SK-MEL-5 (cell line): ENCODE data around the gene WDR1. TPM values are rescaled to one million over a fixed set of nuclear protein-coding genes. Genes with fewer than 3 reads are reported as not detected.

Source experiments
- DNase-seq: peaks from one replicate; pipeline ENCODE4 v3.0.0-alpha.2; 2016; ENCODE audit warnings: low read depth, low spot score
- in situ Hi-C: cut with HindIII; loops from 2 replicates; pipeline ENCODE4 v1.10.0; 2016; ENCODE audit warnings: low sequenced_read_pairs, high pct_unique_total_duplicates, low pct_unique_long_range_greater_than_20kb
- total RNA-seq: library from RNA; depleted of rRNA; stranded (reverse); fragments of >200 nt; shearing (Covaris generic); gene quantifications from 2 replicates; pipeline ENCODE4 v1.2.3, GENCODE V29; 2014

Gene WDR1
- total RNA-seq, 1 experiment from 2014 or later = 248 TPM

- DNase-seq = no peak
- in situ Hi-C loops = no loop called here
These were observed 44.1 kb downstream of the WDR1 start for GRCh38 chr4:10072420-10073017.

GRCh38 chr4:10069075-10069642 is 47.4 kb downstream of the WDR1 start:
- no peak for DNase-seq
- in situ Hi-C loops = no loop called here

GRCh38 chr4:10066670-10067651 is 49.6 kb downstream of the WDR1 start:
- DNase-seq = peak; percentile 47

GRCh38 chr4:10066206-10066605 is 50.4 kb downstream of the WDR1 start:
- no peak for DNase-seq
- in situ Hi-C loops = no loop called here

More at GRCh38 chr4:10066670-10067651, 49.6 kb downstream of the WDR1 start:
- in situ Hi-C loops = no loop called here

GRCh38 chr4:10063544-10064300 is 52.9 kb downstream of the WDR1 start:
- in situ Hi-C loops = no loop called here
- DNase-seq = peak; percentile 80

- no peak for DNase-seq
- in situ Hi-C loops = no loop called here
These were observed 54.8 kb downstream of the WDR1 start for GRCh38 chr4:10061650-10062415.

GRCh38 chr4:10058371-10058770 is 58.2 kb downstream of the WDR1 start:
- in situ Hi-C loops = no loop called here

GRCh38 chr4:10057023-10057395 is 59.6 kb downstream of the WDR1 start:
- DNase-seq = no peak
- in situ Hi-C loops = no loop called here

More at GRCh38 chr4:10058371-10058770, 58.2 kb downstream of the WDR1 start:
- DNase-seq = no peak

- in situ Hi-C loops = no loop called here
- DNase-seq = no peak
These were observed 60.1 kb downstream of the WDR1 start for GRCh38 chr4:10056334-10057022.

- no peak for DNase-seq
- in situ Hi-C loops = no loop called here
These were observed 60.7 kb downstream of the WDR1 start for GRCh38 chr4:10055871-10056270.

GRCh38 chr4:10054571-10055041 is 62.0 kb downstream of the WDR1 start:
- DNase-seq = peak; percentile 65
- in situ Hi-C loops = no loop called here

- in situ Hi-C loops = no loop called here
- DNase-seq = no peak
These were observed 62.8 kb downstream of the WDR1 start for GRCh38 chr4:10053635-10054453.

GRCh38 chr4:10051517-10052135 is 65.0 kb downstream of the WDR1 start:
- in situ Hi-C loops = no loop called here

GRCh38 chr4:10050721-10051120 is 65.9 kb downstream of the WDR1 start:
- in situ Hi-C loops = no loop called here
- DNase-seq = no peak

More at GRCh38 chr4:10051517-10052135, 65.0 kb downstream of the WDR1 start:
- DNase-seq = no peak

GRCh38 chr4:10050261-10050661 is 66.3 kb downstream of the WDR1 start:
- in situ Hi-C loops = no loop called here
- DNase-seq = no peak
